Iris pigment epithelial cell (primary cell): Measurements from ENCODE around the gene RNF113A.
A peak's percentile ranks its signal among the peaks of the same experiment; 100 is the strongest.
"Not testable (repeated sequence)": the region's sequence is repeated elsewhere in the genome, so short reads cannot be mapped to it uniquely, and the experiment has no call there.

Source experiments
- DNase-seq: peaks from one replicate; pipeline ENCODE4 v3.0.0-alpha.2; 2011; ENCODE audit warnings: low read depth

RNF113A gene

GRCh38 chrX:119871599-119872395 lies at the start of gene RNF113A, which contains the start of gene NDUFA1:
Gene RNF113A, minus strand, starts transcription at chrX:119871733. Its CDS starts 120 bp downstream, at chrX:119871613.
Gene NDUFA1, plus strand, starts transcription at chrX:119871832. Its CDS starts 80 bp downstream, at chrX:119871912.
- DNase-seq: peak; percentile 85

- no peak for DNase-seq
Observed at GRCh38 chrX:119919835-119920585, 48.5 kb upstream of the RNF113A start.

- DNase-seq: no peak
Observed at GRCh38 chrX:119917877-119918276, 46.3 kb upstream of the RNF113A start.

GRCh38 chrX:119916310-119916709 lies 44.8 kb upstream of the RNF113A start:
- DNase-seq: no peak

- DNase-seq: no peak
Observed at GRCh38 chrX:119900976-119901375, 29.4 kb upstream of the RNF113A start.

- no peak for DNase-seq
Observed at GRCh38 chrX:119899125-119899524, 27.6 kb upstream of the RNF113A start.

- peak; percentile 24 for DNase-seq
Observed at GRCh38 chrX:119895843-119896326, 24.4 kb upstream of the RNF113A start, which contains the start of gene AKAP14. Gene AKAP14, plus strand, starts transcription at chrX:119895893. Its CDS starts 7,331 bp downstream, at chrX:119903224.

- DNase-seq: not testable (repeated sequence)
Observed at GRCh38 chrX:119891961-119892692, 20.6 kb upstream of the RNF113A start.

- not testable (repeated sequence) for DNase-seq
Observed at GRCh38 chrX:119890626-119891025, 19.1 kb upstream of the RNF113A start.

GRCh38 chrX:119887721-119888425 lies 16.3 kb upstream of the RNF113A start:
- DNase-seq: peak; percentile 48

- peak; percentile 14 for DNase-seq
Observed at GRCh38 chrX:119885554-119886428, 14.3 kb upstream of the RNF113A start.

GRCh38 chrX:119880552-119881437 lies 9.3 kb upstream of the RNF113A start:
- DNase-seq: peak; percentile 63

- DNase-seq: no peak
Observed at GRCh38 chrX:119880076-119880475, 8.5 kb upstream of the RNF113A start.

- no peak for DNase-seq
Observed at GRCh38 chrX:119878740-119879139, 7.2 kb upstream of the RNF113A start.

GRCh38 chrX:119871245-119871598 lies 311 bp downstream of the RNF113A start:
- no peak for DNase-seq

GRCh38 chrX:119870626-119871131 lies 854 bp downstream of the RNF113A start:
- DNase-seq: peak; percentile 22

- DNase-seq: no peak
Observed at GRCh38 chrX:119853444-119853843, 18.1 kb downstream of the RNF113A start.

- DNase-seq: peak; percentile 98
Observed at GRCh38 chrX:119852382-119853353, 18.9 kb downstream of the RNF113A start, which contains the start of gene UPF3B. Gene UPF3B, minus strand, starts transcription at chrX:119852963. Its CDS starts 35 bp downstream, at chrX:119852928.
